ENCODE measurements around the gene DMPK. TPM values are rescaled to one million over a fixed set of nuclear protein-coding genes. Genes with fewer than 3 reads are reported as not detected.
"Not testable (repeated sequence)": the region's sequence is repeated elsewhere in the genome, so short reads cannot be mapped to it uniquely, and the experiment has no call there.

Gene DMPK
- total RNA-seq, 2 donors from 2014 or later, result 218 to 281 TPM

DNA sequence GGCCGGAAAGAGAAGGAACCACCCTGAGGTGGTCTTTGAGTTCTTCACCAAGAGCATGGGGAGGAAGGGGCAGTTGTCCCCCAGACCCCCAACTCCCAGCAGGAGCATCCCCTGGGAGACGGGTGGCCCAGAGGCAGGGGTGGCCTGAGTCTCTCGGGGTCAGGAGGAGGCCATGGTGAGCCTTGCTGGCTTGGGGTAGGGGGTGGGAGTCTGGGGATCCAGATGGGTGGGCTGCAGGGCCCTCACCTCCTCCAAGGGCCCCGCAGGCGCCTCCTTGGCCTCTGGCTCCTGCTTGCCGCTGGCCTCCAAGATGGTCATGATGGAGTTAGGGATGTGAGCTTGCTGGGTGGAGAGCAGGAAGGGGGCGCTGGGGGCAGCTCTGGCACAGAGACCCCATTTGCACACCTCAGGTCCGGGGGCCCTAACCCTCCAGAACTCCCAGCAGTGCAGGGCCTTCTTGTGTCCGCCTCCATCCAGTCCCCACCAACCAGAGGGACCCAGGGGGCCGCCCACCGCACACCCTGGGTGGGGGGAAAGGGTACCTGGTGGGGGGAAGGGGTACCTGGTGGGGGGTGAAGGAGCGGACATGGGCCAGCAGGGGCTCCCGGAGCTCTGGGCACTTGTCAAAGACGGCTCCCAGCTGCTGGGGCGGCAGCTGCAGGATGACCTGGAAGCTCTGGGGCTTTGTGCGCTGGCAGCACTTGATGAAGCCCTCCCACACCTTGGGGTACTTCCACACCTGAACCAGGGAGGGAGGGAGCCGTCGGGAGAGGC, 34.1 kb upstream of the DMPK start:
- no peak for DNase-seq (ENCODE audit: low spot score)
- intact Hi-C loops (cut with DNase I), result no loop called here

DNA sequence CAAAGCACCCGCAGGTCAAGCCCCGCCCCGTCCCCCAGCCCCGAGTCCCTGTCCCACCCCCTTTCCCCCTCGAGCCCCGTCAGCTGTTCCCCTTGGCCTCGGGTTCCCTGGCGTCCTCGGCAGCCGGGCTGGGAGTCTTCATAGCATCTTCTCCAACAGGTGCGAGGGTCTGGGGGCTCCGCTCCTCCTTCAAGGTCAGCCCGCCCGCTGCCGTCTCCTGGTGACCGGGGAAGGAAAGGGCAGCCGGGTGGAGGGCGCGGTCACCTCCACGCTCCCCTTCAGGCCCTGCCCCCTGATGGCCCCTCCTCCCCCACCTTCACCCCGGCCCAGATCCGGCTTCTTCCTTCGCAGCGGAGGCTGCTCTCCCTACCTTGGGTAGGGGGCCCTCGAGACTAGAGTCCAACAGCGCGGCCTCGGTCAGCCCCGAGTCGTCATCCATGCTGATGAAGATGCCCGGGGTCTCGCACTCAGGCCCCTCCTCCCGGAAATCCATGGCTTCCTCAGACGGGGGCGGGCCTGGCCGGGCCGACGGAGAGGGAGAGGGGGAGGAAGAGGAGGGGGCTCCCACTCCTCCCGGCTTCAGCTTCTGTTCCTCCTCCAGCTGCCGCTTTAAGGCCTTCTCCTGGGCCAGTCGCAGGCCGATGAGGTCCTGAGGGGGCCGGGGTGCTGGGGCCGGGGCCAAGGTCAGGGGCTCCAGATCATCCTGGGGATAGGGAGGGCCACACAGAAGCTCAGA, 33.4 kb upstream of the DMPK start:
- intact Hi-C loops (cut with DNase I), result no loop called here
- DNase-seq (ENCODE audit: low spot score), result no peak

DNA sequence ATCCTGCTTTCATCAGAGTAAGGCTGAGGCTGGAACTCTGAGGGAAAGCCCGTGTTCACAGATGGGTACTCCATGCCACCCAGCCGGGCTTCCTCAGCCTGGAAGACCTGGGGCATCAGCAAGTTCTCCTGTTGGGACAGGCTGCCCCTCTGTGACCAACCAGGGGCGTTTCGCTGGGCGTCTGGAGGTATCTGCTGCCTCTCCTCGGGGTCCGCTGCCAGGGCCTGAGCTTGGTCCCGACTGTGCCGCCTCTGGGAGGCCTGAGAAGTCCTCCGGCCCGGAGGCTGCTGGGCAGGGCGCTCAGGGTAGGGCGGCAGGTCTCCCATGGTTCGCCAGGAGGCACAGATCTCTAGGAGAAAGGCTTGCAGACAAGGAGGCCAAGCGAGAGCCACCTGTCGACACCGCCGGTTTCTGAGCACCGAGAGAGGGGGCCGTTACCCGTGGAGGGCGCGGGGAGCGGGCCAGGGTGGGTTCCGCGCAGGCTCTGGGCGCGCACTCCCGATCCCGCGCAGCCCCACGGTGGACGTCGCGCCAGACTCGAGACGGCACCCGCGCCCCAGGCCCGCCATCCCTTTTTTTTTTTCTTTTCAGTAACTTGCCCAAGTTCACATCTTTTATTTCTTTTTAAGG, 32.7 kb upstream of the DMPK start, which contains the start of gene RSPH6A:
TSS of gene RSPH6A (minus strand) at position 458 of the 630 bp plus-strand sequence. CDS start at position 326, 132 bp downstream.
- DNase-seq (ENCODE audit: low spot score), result no peak
- intact Hi-C loops (cut with DNase I), result no loop called here

DNA sequence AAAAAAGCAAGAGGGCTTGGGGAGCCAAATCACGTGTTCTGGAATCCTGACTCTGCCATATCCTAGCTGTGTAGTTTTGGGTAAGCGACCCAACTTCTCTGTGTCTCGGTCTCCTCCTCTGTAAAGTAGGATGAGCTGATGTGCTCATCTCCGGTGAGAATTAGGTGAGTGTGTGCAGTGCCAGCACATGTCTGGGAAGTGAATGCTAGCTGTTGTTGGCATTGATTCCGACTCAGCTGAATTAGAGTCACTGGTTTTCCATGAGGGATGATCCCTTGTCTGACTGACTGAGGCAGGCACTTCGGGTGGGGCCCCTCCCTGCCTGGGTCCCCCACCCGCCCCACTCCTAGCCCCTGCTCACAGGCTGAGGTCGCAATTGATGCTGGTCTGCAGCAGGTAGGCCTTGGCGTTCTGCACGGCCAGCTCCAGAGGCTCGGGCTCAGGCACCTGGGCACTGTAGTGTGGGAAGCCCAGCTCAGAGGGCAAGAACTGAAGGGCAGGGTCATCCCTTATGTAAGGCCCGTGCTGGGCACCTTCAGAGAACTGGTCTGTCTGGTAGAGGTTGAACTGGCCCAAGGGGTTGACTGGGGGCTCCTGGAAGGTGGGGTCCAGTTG, 32.0 kb upstream of the DMPK start:
- intact Hi-C loops (cut with DNase I), result no loop called here
- no peak for DNase-seq (ENCODE audit: low spot score)

DNA sequence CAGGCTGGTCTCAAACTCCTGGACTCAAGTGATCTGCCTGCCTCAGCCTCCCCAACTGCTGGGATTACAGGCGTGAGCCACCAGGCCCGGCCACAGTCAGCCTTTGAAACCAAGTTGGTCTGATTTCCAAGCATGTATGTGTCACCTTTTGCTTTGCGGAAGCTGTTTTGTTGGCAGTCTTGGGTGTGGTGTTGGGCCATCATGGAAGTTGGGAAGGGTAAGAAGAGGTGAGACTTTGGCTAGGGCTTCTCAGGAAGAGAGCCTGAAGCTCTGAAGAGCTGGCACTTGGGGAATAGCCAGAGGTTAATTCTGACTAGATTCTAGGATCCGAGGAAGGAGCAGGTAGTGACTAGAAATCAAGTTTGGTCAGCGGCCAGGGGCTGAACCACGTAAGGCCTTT, 30.0 kb upstream of the DMPK start:
- intact Hi-C loops (cut with DNase I), result no loop called here
- DNase-seq (ENCODE audit: low spot score), result no peak

DNA sequence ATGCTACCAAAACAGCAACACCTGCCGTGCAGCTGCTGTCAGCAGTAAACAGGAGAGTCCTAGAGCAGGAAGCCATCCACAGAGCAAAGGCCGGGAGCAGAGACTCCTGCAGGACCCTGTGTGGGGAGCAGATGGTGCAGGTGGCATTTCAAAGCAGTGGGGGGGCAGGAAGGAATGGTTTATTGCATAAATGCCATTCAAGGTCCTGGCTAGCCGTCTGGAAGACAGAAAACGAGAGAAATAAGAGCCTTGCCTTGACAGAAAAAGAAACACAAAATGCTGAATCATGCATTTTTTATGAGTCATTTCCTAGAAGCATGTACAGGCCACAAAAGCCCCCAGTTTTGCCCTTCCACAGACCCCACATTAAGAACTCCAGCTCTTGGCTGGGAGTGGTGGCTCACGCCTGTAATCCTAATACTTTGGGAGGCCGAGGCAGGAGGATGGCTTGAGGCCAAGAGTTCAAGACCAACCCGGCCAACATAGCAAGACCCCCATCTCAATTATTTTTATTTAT, 27.4 kb upstream of the DMPK start:
- intact Hi-C loops (cut with DNase I), result no loop called here

DNA sequence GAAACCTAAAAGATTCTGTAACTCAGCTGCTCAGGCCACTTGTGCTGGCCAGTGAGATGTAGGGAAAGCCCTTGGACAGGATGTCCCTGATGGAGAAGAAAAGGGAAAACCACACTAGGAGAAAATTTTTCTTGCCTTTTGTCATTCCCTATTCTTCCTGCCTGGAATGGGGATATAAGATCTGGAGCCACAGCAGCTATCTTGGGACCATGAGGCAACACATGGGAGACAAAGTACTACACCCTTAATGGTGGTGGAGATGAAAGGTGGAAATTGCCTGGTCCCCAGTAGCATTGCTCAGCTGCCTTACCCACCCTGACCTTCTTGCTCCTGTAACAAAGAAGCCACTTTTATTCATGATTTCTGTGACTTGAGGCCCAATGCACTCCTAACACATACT, 23.4 kb upstream of the DMPK start:
- intact Hi-C loops (cut with DNase I), result no loop called here
- DNase-seq (ENCODE audit: low spot score), result no peak

More for the DNA sequence above, 27.4 kb upstream of the DMPK start:
- DNase-seq (ENCODE audit: low spot score), result no peak

DNA sequence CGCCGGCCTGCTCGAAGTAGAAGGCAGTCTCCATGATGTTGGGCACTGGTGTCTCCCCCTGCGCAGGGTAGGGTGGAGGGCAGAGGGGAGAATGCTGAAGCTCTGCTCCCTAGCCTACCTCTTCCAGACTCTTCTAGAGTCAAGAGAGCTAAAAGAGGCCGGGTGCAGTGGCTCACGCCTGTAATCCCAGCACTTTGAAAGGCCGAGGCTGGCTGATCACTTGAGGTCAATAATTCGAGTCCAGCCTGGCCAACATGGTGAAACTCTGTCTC, 22.6 kb upstream of the DMPK start:
- DNase-seq (ENCODE audit: low spot score), result no peak
- intact Hi-C loops (cut with DNase I), result no loop called here

DNA sequence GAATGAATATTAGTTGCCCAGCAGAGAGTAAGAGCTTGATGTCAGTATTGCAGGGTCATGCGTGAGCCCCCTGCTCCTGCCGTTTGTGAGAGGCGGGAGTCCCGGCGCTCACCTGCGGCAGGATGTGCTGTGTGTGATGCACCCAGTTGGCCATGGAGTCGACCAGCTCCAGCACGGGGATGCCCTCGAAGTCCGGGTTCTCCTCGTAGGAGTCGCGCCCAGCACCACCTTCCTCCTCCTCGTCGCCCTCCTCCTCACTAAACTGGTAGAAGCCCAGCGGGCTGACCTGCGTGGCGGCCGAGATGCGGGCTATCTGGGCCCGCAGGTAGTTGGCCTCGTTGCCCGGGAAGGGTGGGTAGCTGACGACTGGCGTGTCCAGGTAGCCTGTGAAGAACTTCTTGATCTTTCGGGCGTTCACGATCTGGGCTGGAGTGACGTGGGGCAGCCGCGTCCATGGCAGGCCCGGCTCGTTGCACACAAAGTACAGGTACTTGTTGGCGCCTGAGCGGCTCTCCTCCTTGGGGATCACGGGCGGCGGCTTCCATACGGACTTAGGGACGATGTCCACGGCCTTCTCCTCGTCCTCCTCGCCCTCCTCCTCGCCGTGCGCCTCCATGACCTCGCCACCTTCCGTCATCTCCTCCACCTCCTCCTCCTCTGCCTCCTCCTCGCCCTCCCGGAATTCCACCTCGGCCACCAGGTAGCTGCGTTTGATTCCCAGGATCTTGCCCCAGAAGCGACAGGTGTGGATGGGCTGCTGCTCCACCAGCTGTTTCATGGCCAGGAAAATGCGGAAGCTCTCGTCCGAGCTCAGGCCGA, 22.1 kb upstream of the DMPK start:
- intact Hi-C loops (cut with DNase I), result no loop called here
- no peak for DNase-seq (ENCODE audit: low spot score)

DNA sequence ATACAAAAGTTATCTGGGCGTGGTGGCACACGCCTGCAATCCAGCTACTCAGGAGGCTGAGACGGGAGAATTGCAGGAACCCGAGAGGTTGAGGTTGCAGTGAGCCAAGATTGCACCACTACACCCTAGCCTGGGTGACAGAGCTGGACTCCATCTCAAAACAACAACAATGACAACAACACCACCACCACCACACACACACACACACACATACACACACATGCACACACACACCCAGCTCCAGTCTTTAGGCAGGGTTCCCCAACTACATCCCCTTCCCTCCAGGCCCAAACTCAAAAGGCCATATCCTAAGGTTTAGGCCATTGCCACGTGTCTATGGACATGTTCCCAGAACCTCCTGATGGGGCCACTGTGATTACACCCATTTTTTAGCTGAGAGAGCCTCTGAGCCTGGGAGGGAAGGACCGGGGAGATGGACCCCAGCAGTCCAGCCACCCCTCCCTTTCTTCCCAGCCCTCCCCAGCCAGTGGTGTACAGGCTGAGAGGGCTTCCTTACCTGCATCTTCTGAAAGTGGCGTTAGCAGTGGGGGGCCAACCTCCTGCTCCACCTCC, 19.4 kb upstream of the DMPK start:
- intact Hi-C loops (cut with DNase I), result no loop called here
- DNase-seq (ENCODE audit: low spot score), result no peak

DNA sequence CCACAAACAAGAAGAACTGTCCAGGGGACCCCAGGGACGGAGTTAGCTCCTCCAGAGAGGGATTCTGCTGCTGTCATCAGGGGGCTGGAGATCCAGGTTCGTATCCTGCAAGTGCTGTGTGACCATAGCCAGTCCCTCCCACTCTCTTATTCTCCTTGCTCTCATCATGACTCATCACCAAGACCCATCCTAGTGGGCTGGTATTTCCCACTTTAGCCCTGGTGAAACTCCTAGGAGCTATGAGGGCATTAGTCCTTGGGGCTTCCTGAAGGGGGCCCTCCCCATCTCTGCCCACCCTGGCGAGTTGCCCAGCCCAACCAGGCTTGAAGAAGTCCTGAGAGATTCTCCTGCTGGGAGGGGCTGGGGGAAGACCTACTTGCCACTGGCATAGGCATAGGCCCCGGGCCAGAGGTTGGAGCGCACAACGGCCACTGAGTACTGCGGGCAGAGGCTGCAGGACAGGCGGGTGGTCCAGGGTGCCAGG, 17.8 kb upstream of the DMPK start:
- no peak for DNase-seq (ENCODE audit: low spot score)
- intact Hi-C loops (cut with DNase I), result no loop called here

DNA sequence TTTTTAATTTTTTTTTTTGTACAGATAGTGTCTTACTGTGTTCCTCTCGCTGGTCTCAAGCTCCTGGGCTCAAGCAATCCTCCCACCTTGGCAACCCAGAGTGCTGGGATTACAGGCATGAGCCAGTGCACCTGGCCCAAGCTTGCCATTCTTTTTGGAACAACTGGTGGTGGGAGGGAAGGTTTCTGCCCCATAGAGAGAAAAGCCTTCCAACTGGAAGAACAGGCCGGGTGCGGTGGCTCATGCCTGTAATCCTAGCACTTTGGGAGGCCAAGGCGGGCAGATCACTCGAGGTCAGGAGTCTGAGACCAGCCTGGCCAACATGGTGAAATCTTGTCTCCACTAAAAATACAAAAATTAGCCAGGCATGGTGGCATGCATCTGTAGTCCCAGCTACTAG, 17.3 kb upstream of the DMPK start:
- intact Hi-C loops (cut with DNase I), result loop anchor here in 1 of 2 donors (10.0 kb wide), 1 partner anchor 85 kb away; no protein-coding TSS in a partner anchor

DNA sequence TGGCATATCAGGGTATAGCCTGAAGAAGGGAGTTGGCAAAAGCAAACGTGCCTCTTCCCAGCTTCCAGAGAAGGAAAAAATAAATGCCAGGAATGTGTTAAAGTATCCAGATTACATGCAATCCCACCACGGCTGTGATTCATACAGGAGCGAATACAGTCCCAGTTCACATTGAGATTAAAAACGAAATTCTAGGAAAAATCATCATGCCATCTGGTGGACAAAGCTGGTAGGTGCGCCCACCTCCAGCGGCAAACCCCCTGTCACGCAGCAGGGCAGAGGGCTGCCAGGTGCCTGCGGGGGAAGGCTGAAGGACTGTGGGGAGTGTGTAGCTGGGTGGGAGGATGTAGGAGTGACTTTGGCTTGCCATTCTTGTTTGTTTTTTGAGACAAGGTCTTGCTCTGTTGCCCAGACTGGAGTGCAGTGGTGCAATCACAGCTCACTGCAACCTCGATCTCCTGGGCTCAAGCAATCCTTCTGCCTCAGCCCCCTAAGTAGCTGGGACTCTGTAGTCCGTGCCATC, 16.8 kb upstream of the DMPK start:
- intact Hi-C loops (cut with DNase I), result loop anchor here in 1 of 2 donors (10.0 kb wide), 1 partner anchor 84 kb away; no protein-coding TSS in a partner anchor
- no peak for DNase-seq (ENCODE audit: low spot score)

More for the DNA sequence above, 17.3 kb upstream of the DMPK start:
- not testable (repeated sequence) for DNase-seq (ENCODE audit: low spot score)

DNA sequence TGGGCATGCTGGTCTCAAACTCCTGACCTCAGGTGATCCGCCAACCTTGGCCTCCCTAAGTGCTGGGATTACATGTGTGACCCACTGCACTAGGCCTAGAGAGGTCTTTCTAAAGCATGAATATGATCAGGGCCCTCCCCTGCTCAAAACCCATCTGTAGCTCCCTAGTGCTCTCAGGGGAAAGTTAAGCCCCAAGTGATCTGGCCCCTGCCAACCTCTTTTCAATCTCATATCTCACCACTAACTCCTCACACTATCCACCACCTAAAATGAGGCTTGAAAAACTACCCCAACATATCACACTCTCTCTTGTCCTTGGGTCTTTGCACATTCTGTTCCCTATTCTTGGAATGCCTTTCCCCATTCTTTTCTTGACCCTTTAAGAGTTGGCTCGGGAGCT, 12.3 kb upstream of the DMPK start:
- intact Hi-C loops (cut with DNase I), result loop anchor here in 1 of 2 donors (10.0 kb wide), 1 partner anchor 80 kb away; no protein-coding TSS in a partner anchor
- no peak for DNase-seq (ENCODE audit: low spot score)

DNA sequence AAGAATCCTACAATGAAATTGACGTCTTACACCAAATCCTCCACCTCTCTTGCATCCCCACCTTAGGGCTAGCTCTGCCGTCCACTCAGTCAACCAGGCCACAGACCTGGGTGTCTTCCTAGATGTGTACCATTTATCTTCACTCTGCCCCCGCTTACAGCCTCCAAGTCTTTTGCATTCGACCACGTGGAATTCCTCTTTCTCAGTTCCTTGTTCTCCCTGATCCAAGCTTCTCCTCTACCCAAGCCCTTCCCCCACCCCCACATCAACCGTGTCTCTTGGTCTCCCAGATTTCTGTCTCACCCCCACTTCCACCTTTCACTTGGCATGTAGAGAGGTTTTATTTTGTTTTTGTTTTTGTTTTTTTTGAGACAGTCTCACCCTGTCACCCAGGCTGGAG, 11.6 kb upstream of the DMPK start:
- intact Hi-C loops (cut with DNase I), result loop anchor here in 1 of 2 donors (10.0 kb wide), 1 partner anchor 79 kb away; no protein-coding TSS in a partner anchor
- no peak for DNase-seq (ENCODE audit: low spot score)

DNA sequence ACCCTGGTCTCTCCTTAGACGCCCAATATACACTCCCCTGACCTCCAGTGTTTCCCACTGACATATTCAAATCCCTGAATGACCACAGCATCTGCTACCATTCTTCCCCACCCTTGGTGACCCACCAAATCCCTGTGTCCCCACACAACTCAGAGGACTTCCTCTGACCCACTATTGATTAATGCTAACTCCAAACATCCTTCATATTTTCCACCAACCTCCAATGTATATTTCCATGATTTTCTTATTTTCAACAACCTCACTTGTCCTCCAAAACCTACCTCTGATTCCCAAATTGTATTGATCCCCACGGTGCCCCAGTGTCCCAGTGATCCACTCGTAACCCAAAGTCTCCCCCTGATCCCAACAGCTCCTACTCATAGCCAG, 10.9 kb upstream of the DMPK start:
- intact Hi-C loops (cut with DNase I), result loop anchor here in 1 of 2 donors (10.0 kb wide), 1 partner anchor 78 kb away; no protein-coding TSS in a partner anchor
- DNase-seq (ENCODE audit: low spot score), result no peak

DNA sequence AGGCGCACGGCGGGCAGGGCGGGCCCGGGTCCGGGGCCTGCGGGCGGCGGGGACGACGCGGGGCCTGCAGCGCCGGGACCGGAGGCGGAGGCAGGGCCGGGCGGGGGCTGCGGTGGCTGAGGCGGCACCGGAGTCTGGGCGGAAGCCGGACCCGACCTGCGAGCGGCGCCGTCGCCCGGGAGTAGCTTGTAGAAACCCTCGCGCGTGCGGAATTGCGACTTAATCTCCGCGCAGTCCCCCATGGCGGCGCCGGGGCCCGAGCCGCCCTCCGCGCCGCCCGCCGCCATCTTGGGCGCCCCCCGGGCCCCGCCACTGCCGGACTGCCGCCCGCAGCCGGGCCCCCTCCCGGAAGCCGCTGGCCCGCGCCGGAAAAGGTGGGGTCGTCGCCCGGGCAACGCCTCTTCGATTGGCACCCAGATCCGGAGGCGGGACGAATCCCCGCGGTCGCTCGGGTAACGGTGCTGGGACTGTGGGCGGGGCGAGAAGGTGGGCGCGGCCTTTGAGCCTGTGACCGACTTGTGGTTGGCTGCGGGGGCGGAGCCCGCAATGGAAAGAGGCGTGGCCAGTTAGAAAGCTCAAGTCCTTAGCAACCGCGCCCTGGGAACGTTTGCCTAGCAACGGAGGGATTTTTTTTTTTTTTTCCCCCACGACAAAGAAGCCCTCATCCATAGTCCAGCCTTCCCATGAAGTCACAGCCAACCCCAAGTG, 10.3 kb upstream of the DMPK start, which contains the start of gene DMWD:
TSS of gene DMWD (minus strand) at position 376 of the 708 bp plus-strand sequence. CDS start at position 287, 89 bp downstream.
- intact Hi-C loops (cut with DNase I), result loop anchor here in 1 of 2 donors (10.0 kb wide), 1 partner anchor 78 kb away; no protein-coding TSS in a partner anchor
- DNase-seq (ENCODE audit: low spot score), result peak; percentile 100

All from posterior vena cava (tissue), 2 donors.